Dendritic cell treated with granulocyte-macrophage colony-stimulating factor and Interleukin-4, amounts not matched to agents 40 ng/mL and 50 ng/mL, for 4 days (primary cell): Measurements from ENCODE around the gene YJEFN3.

ENCODE experiments used
- H3K27ac Mint-ChIP-seq: one replicate; pipeline ENCODE4 v1.8.0; 2022; ENCODE audit warnings: mild to moderate bottlenecking, mixed read lengths
- H3K27me3 Mint-ChIP-seq: one replicate; pipeline ENCODE4 v1.8.0; 2022; ENCODE audit warnings: mild to moderate bottlenecking, mixed read lengths
- H3K36me3 Mint-ChIP-seq: one replicate; pipeline ENCODE4 v1.8.0; 2022; ENCODE audit warnings: low read depth, mixed read lengths
- H3K4me1 Mint-ChIP-seq: one replicate; pipeline ENCODE4 v1.8.0; 2022; ENCODE audit warnings: low read depth, mixed read lengths
- H3K4me3 Mint-ChIP-seq: one replicate; pipeline ENCODE4 v1.8.0; 2022; ENCODE audit warnings: mild to moderate bottlenecking, moderate library complexity, mixed read lengths
- H3K9me3 Mint-ChIP-seq: one replicate; pipeline ENCODE4 v1.8.0; 2022; ENCODE audit warnings: mixed read lengths
- intact Hi-C: fragments of 100-400 bp; cut with micrococcal nuclease; formaldehyde crosslinking; loops from one replicate; pipeline ENCODE4 v1.15.0; 2022

The YJEFN3 gene

GRCh38 chr19:19528721-19529490 lies at the start of gene YJEFN3:
Gene YJEFN3, plus strand, starts transcription at chr19:19528911. Its CDS starts 22 bp downstream, at chr19:19528933.
- H3K36me3 Mint-ChIP-seq = peaks cover 71% of the 10 kb centered on the region
- no peaks in the 10 kb centered on the region for H3K27me3 Mint-ChIP-seq
- no peaks in the 10 kb centered on the region for H3K9me3 Mint-ChIP-seq
- H3K27ac Mint-ChIP-seq = no peak within 1 kb of the TSS
- H3K4me3 Mint-ChIP-seq = no peak within 1 kb of the TSS
- intact Hi-C loops = no loop called here
- H3K4me1 Mint-ChIP-seq = peaks cover 17% of the 10 kb centered on the region

GRCh38 chr19:19480688-19481087 lies 48.0 kb upstream of the YJEFN3 start:
- H3K27me3 Mint-ChIP-seq = no peaks in the 10 kb centered on the region
- no peak overlapping the region for H3K4me3 Mint-ChIP-seq
- peaks cover 37% of the 10 kb centered on the region for H3K4me1 Mint-ChIP-seq
- H3K27ac Mint-ChIP-seq = no peak overlapping the region
- peaks cover 87% of the 10 kb centered on the region for H3K36me3 Mint-ChIP-seq
- H3K9me3 Mint-ChIP-seq = no peaks in the 10 kb centered on the region
- intact Hi-C loops = no loop called here

- Mint-ChIP-seq H3K27ac (peak overlapping the region; percentile 36), H3K4me1 (peaks cover 37% of the 10 kb centered on the region), H3K27me3 (no peaks in the 10 kb centered on the region), H3K4me3 (no peak overlapping the region), H3K9me3 (no peaks in the 10 kb centered on the region), H3K36me3 (peaks cover 81% of the 10 kb centered on the region)
- intact Hi-C loops = no loop called here
Observed at GRCh38 chr19:19482809-19483596, 45.7 kb upstream of the YJEFN3 start.

DNA sequence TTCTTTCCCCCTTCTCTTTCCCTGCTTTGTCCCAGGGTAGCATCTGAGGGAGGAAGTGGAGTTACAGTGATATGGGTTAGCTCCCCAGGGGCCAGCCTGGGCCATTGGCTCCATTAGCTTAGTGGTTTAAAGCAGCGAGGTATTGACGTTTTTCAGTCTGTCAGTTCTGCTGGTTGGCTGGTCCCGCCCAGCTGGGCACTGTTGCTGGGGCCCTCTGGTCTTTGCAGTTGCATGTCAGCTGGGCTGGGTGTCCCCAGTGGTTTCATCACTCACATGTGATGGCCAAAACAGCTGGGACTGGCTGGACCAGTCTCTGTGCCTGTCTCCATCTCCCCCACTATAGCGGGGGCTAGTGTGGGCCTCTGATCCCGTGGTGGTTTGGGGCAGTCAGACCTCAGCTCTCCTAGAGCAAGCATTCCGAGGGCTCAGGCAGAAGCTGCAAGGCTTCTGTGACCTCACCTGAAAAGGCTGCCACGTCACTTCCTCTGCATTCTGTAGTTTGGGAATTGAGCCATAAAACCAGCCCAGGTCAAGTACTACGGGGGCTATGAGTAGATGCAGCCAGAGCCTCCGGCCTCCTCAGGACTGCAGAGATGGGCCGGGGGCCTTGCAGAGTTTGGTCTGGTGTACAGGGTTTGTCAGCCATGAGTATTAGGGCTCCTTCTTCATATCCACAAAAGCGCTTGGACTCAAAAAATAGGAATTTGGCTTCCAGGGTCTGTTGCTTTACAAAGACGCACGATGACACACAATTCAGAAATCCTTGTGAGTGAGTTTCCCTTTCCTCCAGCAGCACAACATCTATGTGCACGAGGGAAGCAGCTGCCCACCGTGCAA lies 43.3 kb upstream of the YJEFN3 start:
- H3K27me3 Mint-ChIP-seq = no peaks in the 10 kb centered on the region
- H3K9me3 Mint-ChIP-seq = no peaks in the 10 kb centered on the region
- intact Hi-C loops = loop anchor here (5.0 kb wide), 1 partner anchor 38 kb away; no protein-coding TSS in a partner anchor
- H3K4me3 Mint-ChIP-seq = no peak overlapping the region
- H3K36me3 Mint-ChIP-seq = peaks cover 64% of the 10 kb centered on the region
- H3K4me1 Mint-ChIP-seq = peaks cover 60% of the 10 kb centered on the region
- no peak overlapping the region for H3K27ac Mint-ChIP-seq

DNA sequence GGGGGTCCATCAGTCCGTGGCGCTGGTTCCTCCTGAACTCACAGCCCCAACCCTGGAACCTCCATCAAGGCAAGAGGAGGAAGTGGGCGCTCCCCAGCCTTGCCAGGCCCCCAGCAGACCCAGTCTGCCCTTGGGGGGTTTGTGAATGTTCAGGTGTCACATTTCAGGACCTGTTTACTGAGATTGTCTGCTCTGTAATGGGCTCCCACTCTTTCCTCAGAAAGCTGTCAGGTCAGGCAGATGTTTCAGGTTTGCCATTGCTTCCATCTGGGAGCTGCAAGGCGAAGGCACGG lies 42.8 kb upstream of the YJEFN3 start:
- Mint-ChIP-seq H3K27ac (no peak overlapping the region), H3K36me3 (peaks cover 64% of the 10 kb centered on the region), H3K27me3 (no peaks in the 10 kb centered on the region), H3K9me3 (no peaks in the 10 kb centered on the region), H3K4me1 (peaks cover 65% of the 10 kb centered on the region), H3K4me3 (no peak overlapping the region)
- intact Hi-C loops = loop anchor here (5.0 kb wide), 1 partner anchor 39 kb away; no protein-coding TSS in a partner anchor

- Mint-ChIP-seq H3K27me3 (no peaks in the 10 kb centered on the region), H3K4me1 (peaks cover 64% of the 10 kb centered on the region), H3K9me3 (no peaks in the 10 kb centered on the region), H3K27ac (peak overlapping the region; percentile 88), H3K36me3 (peaks cover 64% of the 10 kb centered on the region), H3K4me3 (no peak overlapping the region)
- intact Hi-C loops = loop anchor here (5.0 kb wide), 1 partner anchor 39 kb away; no protein-coding TSS in a partner anchor
Observed at GRCh38 chr19:19486343-19487076, 42.2 kb upstream of the YJEFN3 start.

DNA sequence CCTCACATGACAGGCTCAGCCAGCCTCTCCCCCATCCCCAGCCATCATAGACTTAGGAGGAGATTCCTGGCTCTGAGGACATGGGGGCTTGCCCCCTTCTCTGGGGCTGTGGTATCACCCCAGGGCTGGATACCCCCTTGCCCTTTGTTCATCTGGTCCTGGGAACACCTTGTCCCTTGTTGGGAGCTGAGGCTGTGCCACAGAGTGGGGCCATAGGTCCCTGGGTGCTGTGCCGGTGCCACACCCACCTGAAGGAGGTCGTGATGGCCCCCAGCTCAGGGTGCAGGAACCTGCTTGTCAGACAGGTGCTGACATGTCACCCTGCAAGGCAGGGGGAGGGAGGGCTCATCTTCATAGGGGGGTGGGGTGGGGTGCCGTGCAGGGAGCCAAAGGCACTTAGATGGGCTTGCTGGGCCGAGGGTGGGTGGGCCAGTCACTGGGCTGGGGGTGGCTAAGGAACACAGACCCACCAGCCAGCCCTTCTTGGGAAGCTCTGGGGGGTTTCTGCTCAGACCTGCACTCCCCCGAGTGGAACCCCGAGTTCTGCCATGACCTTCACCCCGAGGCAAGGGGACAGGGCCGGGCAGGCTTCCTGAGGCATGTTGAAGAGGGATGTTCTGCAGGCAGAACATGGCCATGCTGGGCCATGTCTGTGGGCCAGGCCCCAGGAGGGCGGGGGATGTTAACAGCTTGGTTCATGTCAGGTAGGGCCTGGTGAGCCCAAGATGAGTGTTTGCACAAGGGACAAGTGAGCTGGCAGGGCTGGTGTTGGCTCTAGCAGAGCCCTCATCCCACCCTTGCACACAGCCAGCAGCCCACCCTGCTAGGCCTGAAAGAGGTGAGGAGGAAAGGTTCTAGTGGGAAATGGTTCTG lies 41.4 kb upstream of the YJEFN3 start:
- intact Hi-C loops = loop anchor here (5.0 kb wide), 1 partner anchor 40 kb away; no protein-coding TSS in a partner anchor
- peak overlapping the region; percentile 88 for H3K27ac Mint-ChIP-seq
- H3K4me1 Mint-ChIP-seq = peaks cover 61% of the 10 kb centered on the region
- no peak overlapping the region for H3K4me3 Mint-ChIP-seq
- no peaks in the 10 kb centered on the region for H3K9me3 Mint-ChIP-seq
- no peaks in the 10 kb centered on the region for H3K27me3 Mint-ChIP-seq
- H3K36me3 Mint-ChIP-seq = peaks cover 64% of the 10 kb centered on the region

DNA sequence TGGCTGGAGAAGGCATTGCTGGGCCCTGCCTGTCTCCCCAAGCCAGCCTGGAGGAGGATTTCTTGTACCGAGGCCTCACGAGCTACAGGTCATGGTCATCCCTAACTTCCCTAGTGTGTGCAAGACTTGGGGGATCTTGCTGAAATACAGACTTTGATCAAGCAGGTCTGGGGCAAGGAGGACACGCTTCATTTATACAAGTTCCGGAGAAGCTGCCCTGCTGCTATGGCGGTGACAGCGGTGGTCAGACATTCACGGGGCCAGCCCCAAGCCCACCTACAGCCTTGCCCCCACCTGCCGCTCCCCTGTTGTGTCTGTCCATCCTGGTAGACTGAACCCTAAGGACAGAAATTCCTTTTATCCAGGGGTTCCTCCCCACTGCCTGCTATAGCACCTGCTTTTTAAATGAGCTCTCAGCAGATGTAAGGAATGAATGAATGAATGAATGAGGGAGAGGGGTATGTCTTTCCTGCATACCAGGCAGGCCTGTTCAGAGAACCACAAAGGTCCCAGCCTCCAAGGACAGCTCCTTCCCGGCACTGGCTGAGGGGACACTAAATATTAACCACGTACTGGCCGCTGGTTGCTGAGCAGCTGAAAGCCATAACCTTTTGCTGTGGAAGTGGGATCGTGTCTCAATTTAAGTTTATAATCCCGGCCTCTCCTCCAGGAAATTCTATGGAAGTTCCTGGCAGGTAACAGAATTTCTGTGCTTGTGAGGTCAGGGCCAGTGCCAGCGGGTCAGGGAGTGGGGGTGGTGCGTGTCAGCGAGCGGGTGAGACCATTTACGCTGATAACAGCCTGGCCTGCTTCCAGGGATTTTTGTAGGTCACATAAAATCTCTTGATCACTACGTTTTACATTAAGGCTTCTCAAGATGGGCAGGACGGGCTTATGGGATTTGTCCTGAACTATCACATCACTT lies 40.5 kb upstream of the YJEFN3 start:
- intact Hi-C loops = loop anchor here (2.0 to 5.0 kb wide), 2 partner anchors 41 to 341 kb away; no protein-coding TSS in a partner anchor
- peaks cover 58% of the 10 kb centered on the region for H3K4me1 Mint-ChIP-seq

DNA sequence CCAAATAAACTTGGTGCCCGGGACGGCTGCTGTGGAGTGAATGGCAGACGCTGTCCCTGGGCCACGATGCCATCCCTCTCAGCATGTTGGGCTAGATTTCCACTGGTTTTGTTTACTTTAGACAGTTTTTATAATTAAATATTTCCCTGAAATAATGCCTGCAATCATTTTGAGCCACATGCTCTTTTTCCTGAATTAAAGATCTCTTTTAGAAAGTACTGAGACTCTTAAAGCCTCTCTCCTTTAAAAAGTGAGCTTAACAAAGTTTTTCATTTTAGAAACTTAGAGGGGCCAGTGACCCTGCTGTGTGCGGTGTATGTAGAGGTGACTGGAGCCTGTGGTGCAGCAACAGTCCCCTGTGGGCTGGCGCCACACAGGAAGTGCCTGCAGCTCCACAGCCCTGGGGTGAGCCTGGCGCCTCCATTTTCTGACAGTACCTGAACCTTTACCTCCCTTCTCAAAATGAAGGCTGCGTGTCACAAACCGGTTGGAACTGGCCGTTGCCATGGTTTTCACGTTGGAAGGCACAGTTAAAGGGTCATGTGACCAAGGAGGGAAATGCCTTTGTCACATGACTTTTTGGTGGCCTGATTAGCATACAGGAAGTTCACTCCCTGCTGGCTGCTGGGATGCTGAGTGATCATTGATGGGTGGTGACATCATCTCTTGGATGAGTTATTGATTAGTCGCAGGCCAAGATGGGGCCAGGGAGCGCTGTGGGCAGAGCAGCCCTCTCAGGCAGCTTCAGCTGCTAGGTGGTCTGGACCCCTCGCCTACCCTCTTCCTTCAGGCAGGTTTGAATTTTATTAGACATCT lies 39.6 kb upstream of the YJEFN3 start:
- H3K27ac Mint-ChIP-seq = peak overlapping the region; percentile 88
- H3K9me3 Mint-ChIP-seq = no peaks in the 10 kb centered on the region
- H3K4me1 Mint-ChIP-seq = peaks cover 54% of the 10 kb centered on the region
- H3K36me3 Mint-ChIP-seq = peaks cover 65% of the 10 kb centered on the region
- intact Hi-C loops = loop anchor here (2.0 to 5.0 kb wide), 2 partner anchors 42 to 342 kb away; no protein-coding TSS in a partner anchor
- H3K4me3 Mint-ChIP-seq = peak overlapping the region; percentile 42
- H3K27me3 Mint-ChIP-seq = no peaks in the 10 kb centered on the region

More for the DNA sequence above, 40.5 kb upstream of the YJEFN3 start:
- H3K4me3 Mint-ChIP-seq = no peak overlapping the region
- peaks cover 65% of the 10 kb centered on the region for H3K36me3 Mint-ChIP-seq
- peak overlapping the region; percentile 88 for H3K27ac Mint-ChIP-seq
- H3K9me3 Mint-ChIP-seq = no peaks in the 10 kb centered on the region
- H3K27me3 Mint-ChIP-seq = no peaks in the 10 kb centered on the region

GRCh38 chr19:19489804-19490204 lies 38.9 kb upstream of the YJEFN3 start:
- H3K9me3 Mint-ChIP-seq = no peaks in the 10 kb centered on the region
- H3K27me3 Mint-ChIP-seq = no peaks in the 10 kb centered on the region
- peaks cover 68% of the 10 kb centered on the region for H3K36me3 Mint-ChIP-seq
- peaks cover 54% of the 10 kb centered on the region for H3K4me1 Mint-ChIP-seq
- peak overlapping the region; percentile 88 for H3K27ac Mint-ChIP-seq
- intact Hi-C loops = loop anchor here (1.0 to 5.0 kb wide), 3 partner anchors 43 to 343 kb away; no protein-coding TSS in a partner anchor
- no peak overlapping the region for H3K4me3 Mint-ChIP-seq
